BJ (cell line): ENCODE data around the gene ASZ1. TPM values are rescaled to one million over a fixed set of nuclear protein-coding genes. Genes with fewer than 3 reads are reported as not detected.
A peak's percentile ranks its signal among the peaks of the same experiment; 100 is the strongest.

ENCODE experiments used
- CTCF ChIA-PET: fragments of 350-600 bp; formaldehyde crosslinking; extraction: SDS; loops from one replicate; lab custom pipeline; 2021; ENCODE audit warnings: antibody characterized with exemption, inconsistent platforms; lab: Yijun Ruan, JAX
- POLR2A ChIA-PET: fragments of 300-600 bp; sonication (Branson Sonifier 250); formaldehyde crosslinking; extraction: SDS; loops from one replicate; lab custom pipeline; 2021; ENCODE audit warnings: antibody characterized with exemption; lab: Charles Lee
- DNase-seq: peaks from one replicate; pipeline ENCODE4 v3.0.0-alpha.2; 2011; ENCODE audit warnings: low read depth
- H3K27me3 ChIP-seq: 2 replicates; pipeline ENCODE4 v1.6.0; 2011; ENCODE audit warnings: low read length; ENCODE audit not compliant: control insufficient read depth, insufficient read depth
- H3K36me3 ChIP-seq: 2 replicates; pipeline ENCODE4 v1.5.1; 2011; ENCODE audit warnings: low read length; ENCODE audit not compliant: control insufficient read depth, insufficient read depth
- H3K4me3 ChIP-seq: 2 replicates; pipeline ENCODE4 v1.5.1; 2011; ENCODE audit warnings: low read depth, mild to moderate bottlenecking, control low read depth, low read length
- CTCF ChIP-seq: IDR thresholded peaks from 2 replicates; pipeline ENCODE4 v1.5.1; 2011; ENCODE audit warnings: low read depth, mild to moderate bottlenecking, control low read depth, inconsistent platforms, low read length, moderate library complexity; ENCODE audit not compliant: insufficient read depth
- polyA plus RNA-seq: library from polyadenylated mRNA; depleted of rRNA; stranded (reverse); fragments of >200 nt; gene quantifications from 2 replicates; pipeline ENCODE4 v1.2.3, GENCODE V29; 2011

Gene ASZ1
- polyA plus RNA-seq, 1 experiment: not detected

GRCh38 chr7:117412390-117412789 is 14.9 kb downstream of the ASZ1 start:
- no peak for DNase-seq
- POLR2A ChIA-PET: no interaction called here
- no peaks in the 10 kb centered on the region for H3K36me3 ChIP-seq
- no peak overlapping the region for H3K4me3 ChIP-seq
- no peak for TF ChIP-seq CTCF
- 0 out of 2 replicates have a peak, but pooled peaks cover 1% of the 10 kb centered on the region for H3K27me3 ChIP-seq
- CTCF ChIA-PET: interaction anchor here (1.9 kb wide), 1 partner anchor 13 kb away, joined by 6 read pairs; no protein-coding TSS in a partner anchor

- Histone ChIP-seq H3K36me3 (no peaks in the 10 kb centered on the region), H3K27me3 (0 out of 2 replicates have a peak, but pooled peaks cover 1% of the 10 kb centered on the region), H3K4me3 (no peak overlapping the region)
- ChIA-PET CTCF (interaction anchor here (0.9 to 1.9 kb wide), 2 partner anchors 10 to 12 kb away, joined by 4 to 6 read pairs; no protein-coding TSS in a partner anchor), POLR2A (no interaction called here)
- DNase-seq: peak; percentile 3
- no peak for TF ChIP-seq CTCF
These were observed 15.8 kb downstream of the ASZ1 start for GRCh38 chr7:117411539-117411938.

- 0 out of 2 replicates have a peak, but pooled peaks cover 1% of the 10 kb centered on the region for H3K27me3 ChIP-seq
These were observed 18.5 kb downstream of the ASZ1 start for GRCh38 chr7:117408831-117409230.

GRCh38 chr7:117405519-117405918 is 21.8 kb downstream of the ASZ1 start:
- Histone ChIP-seq H3K36me3 (no peaks in the 10 kb centered on the region), H3K4me3 (no peak overlapping the region), H3K27me3 (no peaks in the 10 kb centered on the region)
- ChIA-PET CTCF (interaction anchor here (0.8 kb wide), 1 partner anchor 92 kb away, joined by 3 read pairs; no protein-coding TSS in a partner anchor), POLR2A (no interaction called here)
- TF ChIP-seq CTCF: no peak
- no peak for DNase-seq

More at GRCh38 chr7:117408831-117409230, 18.5 kb downstream of the ASZ1 start:
- DNase-seq: no peak
- no peak overlapping the region for H3K4me3 ChIP-seq
- CTCF ChIA-PET: interaction anchor here (1.0 kb wide), 1 partner anchor 307 kb away, joined by 5 read pairs; no protein-coding TSS in a partner anchor
- POLR2A ChIA-PET: no interaction called here
- TF ChIP-seq CTCF: no peak
- H3K36me3 ChIP-seq: no peaks in the 10 kb centered on the region

GRCh38 chr7:117403737-117404136 is 23.6 kb downstream of the ASZ1 start:
- TF ChIP-seq CTCF: no peak
- DNase-seq: no peak
- CTCF ChIA-PET: no interaction called here

More at GRCh38 chr7:117403737-117404136, 23.6 kb downstream of the ASZ1 start:
- H3K27me3 ChIP-seq: no peaks in the 10 kb centered on the region
- POLR2A ChIA-PET: no interaction called here
- no peaks in the 10 kb centered on the region for H3K36me3 ChIP-seq
- no peak overlapping the region for H3K4me3 ChIP-seq
